IPS-18a (cell line): Measurements from ENCODE around the gene APOL6.

Source experiments
- H3K27ac ChIP-seq: one replicate; pipeline ENCODE4 v1.5.1; 2013; ENCODE audit warnings: low read length
- H3K27me3 ChIP-seq: one replicate; pipeline ENCODE4 v1.6.1; 2013; ENCODE audit warnings: mild to moderate bottlenecking, low read length; ENCODE audit not compliant: control insufficient read depth, insufficient read depth
- H3K36me3 ChIP-seq: one replicate; pipeline ENCODE4 v1.6.1; 2013; ENCODE audit warnings: low read depth, low read length; ENCODE audit not compliant: control insufficient read depth
- H3K4me1 ChIP-seq: one replicate; pipeline ENCODE4 v1.6.1; 2013; ENCODE audit warnings: low read depth, low read length; ENCODE audit not compliant: control insufficient read depth
- H3K4me3 ChIP-seq: one replicate; pipeline ENCODE4 v1.5.1; 2013; ENCODE audit warnings: low read length
- H3K9ac ChIP-seq: one replicate; pipeline ENCODE4 v1.6.1; 2013; ENCODE audit warnings: mild to moderate bottlenecking, low read length, moderate library complexity
- H3K9me3 ChIP-seq: one replicate; pipeline ENCODE4 v1.6.1; 2013; ENCODE audit warnings: low read depth, low read length; ENCODE audit not compliant: control insufficient read depth

APOL6 gene

DNA sequence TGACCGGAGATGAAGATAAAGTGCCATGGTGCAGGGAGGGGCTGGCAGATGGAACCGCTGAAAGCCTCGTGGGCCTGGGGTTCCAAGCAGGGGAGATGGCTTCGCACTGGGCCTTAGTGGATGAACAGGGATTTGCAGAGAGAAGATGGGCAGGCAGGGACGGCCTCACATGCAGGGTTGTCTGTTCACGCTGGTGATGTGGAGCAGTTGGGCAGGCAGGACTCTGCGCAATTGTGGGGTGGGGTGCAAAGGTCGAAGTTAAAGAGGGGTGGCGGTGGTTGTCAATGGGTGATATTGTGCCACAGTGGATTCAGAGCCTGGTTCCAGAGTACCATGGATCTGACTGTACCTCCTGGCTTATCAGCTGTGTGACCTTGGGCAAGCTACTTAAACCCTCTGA, 39.0 kb upstream of the APOL6 start:
- Histone ChIP-seq H3K9me3 (no peaks in the 10 kb centered on the region), H3K27me3 (no peaks in the 10 kb centered on the region), H3K9ac (no peak overlapping the region), H3K36me3 (no peaks in the 10 kb centered on the region), H3K27ac (no peak overlapping the region), H3K4me1 (no peaks in the 10 kb centered on the region), H3K4me3 (no peak overlapping the region)

DNA sequence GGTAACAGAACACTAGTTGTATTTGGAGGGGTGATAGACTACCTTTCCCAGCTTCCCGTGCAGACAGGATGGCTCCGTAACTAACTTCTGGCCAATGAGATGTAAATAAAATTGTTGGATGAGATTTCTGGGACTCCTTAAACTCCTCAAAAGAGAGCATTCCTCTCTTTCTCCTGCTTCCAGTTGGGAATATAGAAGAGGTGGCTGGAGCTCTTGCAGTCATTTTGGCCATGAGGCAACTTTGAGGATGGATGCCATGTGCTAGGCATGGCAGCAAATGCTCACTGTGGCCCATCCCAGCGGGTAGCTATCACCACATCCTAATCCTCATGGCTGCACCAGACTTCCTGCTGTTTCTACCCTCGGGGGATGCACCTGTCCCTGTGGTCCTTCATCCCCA, 38.5 kb upstream of the APOL6 start:
- H3K4me1 ChIP-seq: no peaks in the 10 kb centered on the region
- H3K4me3 ChIP-seq: no peak overlapping the region
- no peaks in the 10 kb centered on the region for H3K36me3 ChIP-seq
- H3K9ac ChIP-seq: no peak overlapping the region
- no peak overlapping the region for H3K27ac ChIP-seq
- no peaks in the 10 kb centered on the region for H3K27me3 ChIP-seq
- no peaks in the 10 kb centered on the region for H3K9me3 ChIP-seq

DNA sequence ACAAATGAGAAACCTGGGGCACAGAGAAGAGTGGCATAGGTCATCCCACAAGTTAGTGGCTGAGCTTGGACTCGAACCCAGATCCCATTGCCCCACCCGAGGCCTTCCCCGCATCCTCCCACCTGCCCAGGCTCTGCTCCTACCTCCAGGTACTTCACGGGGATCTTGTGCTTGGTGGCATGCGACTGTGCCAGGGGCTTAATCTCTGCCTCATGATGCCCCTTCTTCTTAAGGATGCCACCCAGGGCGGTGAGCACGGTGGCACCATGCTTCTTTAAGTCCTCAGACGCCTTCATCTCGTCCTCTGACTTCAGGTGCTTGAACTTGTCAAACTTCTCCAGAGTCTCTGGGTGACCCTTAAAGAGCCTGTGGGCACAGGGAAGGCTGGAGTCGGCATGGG, 37.5 kb upstream of the APOL6 start:
- Histone ChIP-seq H3K9me3 (no peaks in the 10 kb centered on the region), H3K4me1 (no peaks in the 10 kb centered on the region), H3K36me3 (no peaks in the 10 kb centered on the region), H3K9ac (no peak overlapping the region), H3K27ac (no peak overlapping the region), H3K27me3 (no peaks in the 10 kb centered on the region), H3K4me3 (no peak overlapping the region)

DNA sequence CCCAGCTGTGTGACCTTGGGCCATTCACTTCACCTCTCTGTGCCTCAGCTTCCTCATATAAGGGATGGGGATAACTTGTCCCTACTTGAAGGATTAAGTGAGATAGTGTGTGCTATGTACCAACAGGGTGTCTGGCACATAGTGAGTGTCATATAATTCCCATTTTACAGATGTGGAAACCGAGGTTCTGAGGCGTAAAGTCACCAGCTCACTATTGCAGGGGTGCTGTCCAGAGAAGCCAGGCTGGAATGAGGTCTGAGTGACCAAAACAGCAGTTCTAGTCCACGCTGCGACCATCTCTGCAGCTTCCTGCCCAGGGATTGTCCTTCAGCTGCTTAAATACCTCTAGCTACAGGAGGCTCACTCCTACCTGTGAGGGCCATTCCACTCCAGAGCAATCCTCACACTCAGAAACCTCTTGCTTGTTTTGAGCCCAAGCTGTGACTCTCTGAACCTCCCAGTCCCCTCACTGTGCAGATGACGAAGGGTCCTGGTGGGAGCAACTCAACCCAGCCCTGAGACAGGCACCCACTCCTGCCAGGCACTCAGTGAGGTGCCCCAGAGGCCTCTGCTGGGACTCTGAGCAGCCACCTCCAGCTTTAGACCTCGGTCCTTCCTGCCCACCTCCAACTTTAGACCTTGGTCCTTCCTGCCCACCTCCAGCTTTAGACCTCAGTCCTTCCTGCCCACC, 36.9 kb upstream of the APOL6 start:
- H3K9ac ChIP-seq: no peak overlapping the region
- no peak overlapping the region for H3K4me3 ChIP-seq
- no peak overlapping the region for H3K27ac ChIP-seq
- no peaks in the 10 kb centered on the region for H3K4me1 ChIP-seq
- no peaks in the 10 kb centered on the region for H3K36me3 ChIP-seq
- H3K9me3 ChIP-seq: no peaks in the 10 kb centered on the region
- H3K27me3 ChIP-seq: no peaks in the 10 kb centered on the region

DNA sequence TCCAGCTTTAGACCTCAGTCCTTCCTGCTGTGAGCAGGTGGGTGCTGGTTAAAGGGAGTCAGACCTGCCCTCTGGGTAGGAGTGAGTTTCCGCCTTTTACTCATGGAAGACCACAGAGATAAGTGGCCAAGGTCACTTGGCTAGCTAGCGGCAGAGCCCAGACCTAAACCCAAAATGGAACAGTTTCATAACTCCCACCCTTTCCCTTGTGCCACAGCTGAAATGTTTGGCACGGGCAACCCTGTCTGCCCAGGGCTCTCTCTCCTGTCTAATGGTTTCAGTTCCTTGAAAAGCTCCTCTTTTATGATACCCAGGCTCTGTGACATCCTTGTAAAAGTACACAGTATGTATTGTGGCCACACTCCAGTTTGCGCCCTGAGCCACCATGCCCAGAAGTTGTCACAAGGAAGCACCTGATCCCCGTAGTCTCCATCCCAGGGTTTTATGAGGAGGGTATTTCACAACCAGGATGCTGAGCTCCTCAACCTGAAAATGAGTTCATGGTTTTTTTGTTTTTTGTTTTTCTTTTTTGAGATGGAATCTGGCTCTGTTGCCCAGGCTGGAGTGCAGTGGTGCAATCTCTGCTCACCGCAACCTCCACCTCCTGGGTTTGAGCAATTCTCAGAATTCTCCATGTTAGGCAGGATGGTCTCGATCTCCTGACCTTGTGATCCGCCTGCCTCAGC, 36.2 kb upstream of the APOL6 start:
- Histone ChIP-seq H3K36me3 (no peaks in the 10 kb centered on the region), H3K4me3 (no peak overlapping the region), H3K9ac (no peak overlapping the region), H3K4me1 (no peaks in the 10 kb centered on the region), H3K9me3 (no peaks in the 10 kb centered on the region), H3K27ac (no peak overlapping the region), H3K27me3 (no peaks in the 10 kb centered on the region)

DNA sequence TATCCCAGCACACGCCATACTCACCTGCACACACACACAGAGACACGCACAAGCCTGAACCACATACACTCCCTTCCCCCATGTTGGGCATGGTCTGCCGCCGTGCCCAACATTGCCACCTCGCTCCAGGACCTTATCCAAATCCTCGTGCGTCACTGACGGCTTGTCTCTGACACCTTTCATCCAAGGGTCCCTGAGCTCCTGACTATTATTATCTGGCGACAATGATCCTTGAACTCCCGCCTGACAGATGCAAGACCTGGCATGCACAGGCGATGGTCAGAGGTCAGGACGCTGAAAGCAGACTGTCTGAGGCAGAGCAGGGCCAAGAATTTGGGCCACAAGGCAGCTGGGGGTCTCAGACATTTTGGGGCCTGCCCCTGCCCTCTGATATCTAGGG, 35.3 kb upstream of the APOL6 start:
- Histone ChIP-seq H3K4me3 (no peak overlapping the region), H3K27ac (no peak overlapping the region), H3K9me3 (no peaks in the 10 kb centered on the region), H3K9ac (no peak overlapping the region), H3K27me3 (no peaks in the 10 kb centered on the region), H3K4me1 (no peaks in the 10 kb centered on the region), H3K36me3 (no peaks in the 10 kb centered on the region)

DNA sequence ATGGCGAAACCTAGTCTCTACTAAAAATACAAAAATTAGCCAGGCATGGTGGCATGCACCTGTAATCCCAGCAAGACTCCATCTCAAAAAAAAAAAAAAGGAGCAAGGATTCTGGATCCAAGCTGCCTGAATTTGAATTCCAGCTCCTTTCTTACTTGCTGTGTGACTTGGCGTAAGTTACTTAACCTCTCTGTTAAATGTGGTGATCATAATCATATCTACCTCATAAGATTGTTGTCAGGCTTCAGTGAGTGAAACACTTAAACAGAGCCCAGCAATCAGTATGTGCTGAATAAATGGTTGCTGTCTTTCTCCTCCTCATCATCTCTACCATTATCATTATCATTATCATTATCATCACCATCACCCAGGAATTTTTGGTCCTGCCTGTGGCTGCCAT, 33.8 kb upstream of the APOL6 start:
- Histone ChIP-seq H3K4me3 (no peak overlapping the region), H3K36me3 (no peaks in the 10 kb centered on the region), H3K4me1 (no peaks in the 10 kb centered on the region), H3K27ac (no peak overlapping the region), H3K27me3 (no peaks in the 10 kb centered on the region), H3K9ac (no peak overlapping the region), H3K9me3 (no peaks in the 10 kb centered on the region)

DNA sequence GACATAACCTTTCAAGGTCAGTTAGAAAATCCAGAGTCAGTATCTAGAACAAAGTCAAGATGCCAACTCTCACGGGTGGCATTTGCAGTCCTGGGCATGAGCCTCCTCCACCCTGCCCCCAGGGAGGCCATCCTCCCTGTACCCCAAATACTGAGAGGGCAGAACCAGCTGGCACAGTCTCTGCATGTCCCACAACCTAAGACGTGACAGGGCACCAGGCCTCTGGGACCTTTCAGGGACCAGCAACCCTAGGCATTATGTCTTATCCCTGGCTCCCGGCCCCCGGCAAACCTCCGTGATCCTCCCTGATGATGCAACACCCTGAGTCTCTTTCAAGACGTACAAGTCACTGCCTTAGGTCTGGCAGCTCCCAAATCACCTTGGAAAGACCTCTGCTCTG, 33.1 kb upstream of the APOL6 start:
- no peaks in the 10 kb centered on the region for H3K36me3 ChIP-seq
- no peaks in the 10 kb centered on the region for H3K9me3 ChIP-seq
- no peak overlapping the region for H3K9ac ChIP-seq
- no peaks in the 10 kb centered on the region for H3K4me1 ChIP-seq
- H3K27ac ChIP-seq: no peak overlapping the region
- H3K4me3 ChIP-seq: no peak overlapping the region
- no peaks in the 10 kb centered on the region for H3K27me3 ChIP-seq

DNA sequence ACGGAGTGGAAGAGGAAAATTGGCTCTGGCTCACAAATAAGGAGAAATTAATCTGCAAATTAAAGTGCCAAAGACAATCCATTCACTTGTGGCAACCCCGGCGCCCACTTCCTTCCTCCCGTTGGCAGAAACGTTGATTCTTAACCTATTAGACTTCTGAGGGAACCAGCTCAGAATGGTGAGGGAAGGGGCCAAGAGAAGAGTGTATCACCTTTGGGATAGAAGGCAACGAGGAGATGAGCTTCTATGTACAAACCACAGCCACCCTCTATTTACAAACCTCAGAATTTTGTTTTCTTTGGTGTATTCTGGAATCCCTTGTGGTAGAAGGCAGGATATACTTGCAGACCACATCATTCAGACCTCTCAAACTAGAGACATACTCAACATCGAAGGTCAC, 32.2 kb upstream of the APOL6 start:
- H3K27me3 ChIP-seq: no peaks in the 10 kb centered on the region
- no peaks in the 10 kb centered on the region for H3K9me3 ChIP-seq
- no peaks in the 10 kb centered on the region for H3K4me1 ChIP-seq
- no peak overlapping the region for H3K4me3 ChIP-seq
- H3K36me3 ChIP-seq: no peaks in the 10 kb centered on the region
- H3K9ac ChIP-seq: no peak overlapping the region
- H3K27ac ChIP-seq: no peak overlapping the region

DNA sequence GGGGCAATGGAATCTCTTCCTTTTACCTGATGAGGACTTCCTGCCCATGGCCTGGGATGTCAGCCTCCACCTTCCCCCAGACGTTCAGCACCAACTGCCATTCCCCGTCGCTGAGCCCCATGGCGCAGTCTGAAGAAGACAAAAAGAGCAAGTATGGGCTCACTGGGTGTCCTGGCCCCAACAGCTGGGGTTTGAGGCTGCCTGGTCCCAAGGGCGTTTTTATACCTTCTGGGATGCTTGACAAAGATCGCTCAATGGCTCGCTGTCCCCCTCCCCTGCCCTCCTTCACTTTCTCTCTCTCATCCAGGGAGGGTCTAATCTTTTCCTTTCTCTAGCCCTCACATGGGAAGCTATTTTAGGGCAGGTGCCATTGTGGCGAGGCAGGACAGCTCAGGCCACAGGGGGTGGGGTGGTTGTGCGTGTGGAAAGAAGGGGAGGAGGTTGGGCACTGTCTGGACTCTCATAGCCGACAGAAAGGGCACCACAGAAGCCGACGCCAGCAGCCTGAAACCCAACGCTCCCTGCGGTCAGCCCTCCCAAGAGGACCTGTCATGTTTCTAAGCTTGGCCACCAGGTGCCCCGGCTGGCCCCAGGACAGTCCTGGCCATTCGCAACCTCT, 31.0 kb upstream of the APOL6 start, which contains the start of gene MB:
TSS of gene MB (minus strand) at position 193 of the 619 bp plus-strand sequence. CDS start at position 121, 72 bp downstream.
- H3K36me3 ChIP-seq: no peaks in the 10 kb centered on the region
- H3K9ac ChIP-seq: no peak within 1 kb of the TSS
- no peak within 1 kb of the TSS for H3K4me3 ChIP-seq
- no peaks in the 10 kb centered on the region for H3K27me3 ChIP-seq
- H3K27ac ChIP-seq: no peak within 1 kb of the TSS
- H3K9me3 ChIP-seq: no peaks in the 10 kb centered on the region
- no peaks in the 10 kb centered on the region for H3K4me1 ChIP-seq

DNA sequence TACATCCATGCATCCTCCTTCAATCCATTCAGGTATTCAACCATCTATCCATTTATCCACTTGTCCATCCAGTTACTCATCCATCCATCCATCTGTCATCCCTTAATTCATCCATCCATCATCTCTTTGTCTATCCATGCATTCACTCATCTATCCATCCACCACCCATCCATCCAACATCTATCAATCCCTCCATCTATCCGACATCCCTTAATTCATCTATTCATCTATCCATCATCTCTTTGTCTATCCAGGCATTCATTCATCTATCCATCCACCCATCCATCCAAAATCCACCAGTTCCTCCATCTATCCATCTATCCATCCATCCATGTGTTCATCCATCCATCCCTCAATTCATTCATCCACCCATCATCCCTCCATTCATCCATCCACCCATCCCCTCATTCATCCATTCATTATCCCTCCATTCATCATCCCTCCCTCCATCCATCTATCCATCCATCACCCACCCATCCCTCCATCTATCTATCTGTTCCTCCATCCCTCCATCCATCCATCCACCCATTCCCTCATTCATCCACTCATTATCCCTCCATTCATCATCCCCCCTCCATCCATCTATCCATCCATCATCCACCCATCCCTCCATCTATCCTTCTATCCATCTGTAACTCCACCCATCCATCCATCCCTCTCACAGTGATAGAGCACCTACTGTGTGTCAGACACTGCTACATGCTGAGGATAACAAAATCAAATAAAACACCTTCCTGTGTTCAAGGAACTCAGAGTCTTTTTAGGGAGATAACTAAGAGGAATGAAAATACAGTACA, 29.6 kb upstream of the APOL6 start:
- no peak overlapping the region for H3K9ac ChIP-seq
- peaks cover 5% of the 10 kb centered on the region for H3K4me1 ChIP-seq
- H3K27ac ChIP-seq: no peak overlapping the region
- no peaks in the 10 kb centered on the region for H3K27me3 ChIP-seq
- no peak overlapping the region for H3K4me3 ChIP-seq
- no peaks in the 10 kb centered on the region for H3K36me3 ChIP-seq
- H3K9me3 ChIP-seq: no peaks in the 10 kb centered on the region
